ENCODE data around the gene CCNDBP1.

DNA sequence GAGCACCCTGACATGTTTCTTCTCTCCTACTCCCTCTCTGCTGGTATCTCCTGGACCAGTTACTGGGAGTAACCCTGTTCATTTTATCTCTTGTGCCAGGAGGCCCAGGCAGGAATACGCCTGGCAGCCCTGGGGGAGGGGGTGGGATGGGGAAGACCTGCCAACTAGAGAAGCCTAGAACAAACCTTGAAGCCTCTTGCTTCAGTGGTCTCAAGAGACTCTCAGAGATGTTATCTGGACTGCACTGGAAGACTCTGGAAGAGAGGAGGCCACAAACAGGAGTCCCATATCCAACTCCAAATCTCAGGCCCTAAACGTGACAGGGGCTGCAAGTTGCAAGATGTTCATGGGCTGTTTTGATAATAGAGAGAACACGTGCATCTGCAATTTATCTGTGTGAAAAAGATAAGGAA is 35.8 kb downstream of the CCNDBP1 start, which contains the start of gene EPB42:
- TF ChIP-seq CTCF (IDR thresholded peaks at IDR 0.05) (no peak), POLR2AphosphoS5 (IDR thresholded peaks at IDR 0.05; ENCODE audit: low read depth, low read length) (no peak), TCF7L2 (IDR thresholded peaks at IDR 0.05; ENCODE audit: low read depth, low read length) (no peak)
- TF ChIP-seq, protein P1, sequence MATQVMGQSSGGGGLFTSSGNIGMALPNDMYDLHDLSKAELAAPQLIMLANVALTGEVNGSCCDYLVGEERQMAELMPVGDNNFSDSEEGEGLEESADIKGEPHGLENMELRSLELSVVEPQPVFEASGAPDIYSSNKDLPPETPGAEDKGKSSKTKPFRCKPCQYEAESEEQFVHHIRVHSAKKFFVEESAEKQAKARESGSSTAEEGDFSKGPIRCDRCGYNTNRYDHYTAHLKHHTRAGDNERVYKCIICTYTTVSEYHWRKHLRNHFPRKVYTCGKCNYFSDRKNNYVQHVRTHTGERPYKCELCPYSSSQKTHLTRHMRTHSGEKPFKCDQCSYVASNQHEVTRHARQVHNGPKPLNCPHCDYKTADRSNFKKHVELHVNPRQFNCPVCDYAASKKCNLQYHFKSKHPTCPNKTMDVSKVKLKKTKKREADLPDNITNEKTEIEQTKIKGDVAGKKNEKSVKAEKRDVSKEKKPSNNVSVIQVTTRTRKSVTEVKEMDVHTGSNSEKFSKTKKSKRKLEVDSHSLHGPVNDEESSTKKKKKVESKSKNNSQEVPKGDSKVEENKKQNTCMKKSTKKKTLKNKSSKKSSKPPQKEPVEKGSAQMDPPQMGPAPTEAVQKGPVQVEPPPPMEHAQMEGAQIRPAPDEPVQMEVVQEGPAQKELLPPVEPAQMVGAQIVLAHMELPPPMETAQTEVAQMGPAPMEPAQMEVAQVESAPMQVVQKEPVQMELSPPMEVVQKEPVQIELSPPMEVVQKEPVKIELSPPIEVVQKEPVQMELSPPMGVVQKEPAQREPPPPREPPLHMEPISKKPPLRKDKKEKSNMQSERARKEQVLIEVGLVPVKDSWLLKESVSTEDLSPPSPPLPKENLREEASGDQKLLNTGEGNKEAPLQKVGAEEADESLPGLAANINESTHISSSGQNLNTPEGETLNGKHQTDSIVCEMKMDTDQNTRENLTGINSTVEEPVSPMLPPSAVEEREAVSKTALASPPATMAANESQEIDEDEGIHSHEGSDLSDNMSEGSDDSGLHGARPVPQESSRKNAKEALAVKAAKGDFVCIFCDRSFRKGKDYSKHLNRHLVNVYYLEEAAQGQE (IDR thresholded peaks at IDR 0.05; ENCODE audit: insufficient read depth in 1 of 2, low read depth in 2 of 2, low read length in 1 of 2): no peak
